GM18858 (cell line): ENCODE data around the gene ASTN2.

Experiments
- ATAC-seq: cut with Tn5 transposase; IDR thresholded peaks from one replicate; pipeline ENCODE4 v1.9.1; 2021; ENCODE audit not compliant: unreplicated experiment

Gene ASTN2

DNA sequence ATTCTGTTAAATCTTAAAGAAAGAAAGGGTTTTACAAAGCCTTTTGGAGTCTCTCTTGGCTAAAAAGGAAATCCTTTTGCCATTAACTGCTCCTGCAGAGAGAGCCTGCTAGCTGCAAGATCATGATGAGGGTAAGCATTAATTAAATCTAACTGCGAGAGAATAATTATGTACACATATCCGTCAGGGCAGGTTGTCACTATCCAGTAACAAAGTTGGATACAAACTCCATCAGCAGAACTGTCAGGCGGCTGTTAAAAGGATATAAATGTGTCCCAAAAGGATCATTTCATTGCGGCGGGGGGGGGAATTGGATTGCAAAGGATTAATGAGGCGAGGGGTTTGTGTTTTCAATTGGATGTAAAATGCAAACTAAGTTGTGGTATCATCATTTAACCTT, 289.3 kb downstream of the ASTN2 start:
- ATAC-seq, result no peak

- no peak for ATAC-seq
These were observed 291.1 kb downstream of the ASTN2 start for GRCh38 chr9:117123729-117124128.

DNA sequence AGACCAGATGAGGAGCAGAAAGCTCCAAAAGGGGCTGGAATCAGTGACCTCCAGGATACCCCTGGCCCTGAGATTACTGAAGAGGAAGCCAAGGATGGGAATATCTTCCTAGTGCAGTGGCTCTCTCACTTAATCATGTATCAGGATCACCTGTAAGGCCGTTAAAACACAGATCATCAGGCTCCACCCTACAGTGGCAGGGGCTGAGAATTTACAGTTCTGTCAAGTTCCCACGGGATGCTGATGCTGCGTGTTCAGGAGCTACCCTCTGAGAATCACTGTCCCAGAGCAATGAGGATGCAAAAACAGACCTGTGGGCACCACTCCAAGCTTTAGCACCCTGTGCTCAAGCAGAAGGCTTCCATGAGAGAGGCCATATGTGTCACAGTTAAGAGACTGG, 291.9 kb downstream of the ASTN2 start:
- ATAC-seq, result no peak

DNA sequence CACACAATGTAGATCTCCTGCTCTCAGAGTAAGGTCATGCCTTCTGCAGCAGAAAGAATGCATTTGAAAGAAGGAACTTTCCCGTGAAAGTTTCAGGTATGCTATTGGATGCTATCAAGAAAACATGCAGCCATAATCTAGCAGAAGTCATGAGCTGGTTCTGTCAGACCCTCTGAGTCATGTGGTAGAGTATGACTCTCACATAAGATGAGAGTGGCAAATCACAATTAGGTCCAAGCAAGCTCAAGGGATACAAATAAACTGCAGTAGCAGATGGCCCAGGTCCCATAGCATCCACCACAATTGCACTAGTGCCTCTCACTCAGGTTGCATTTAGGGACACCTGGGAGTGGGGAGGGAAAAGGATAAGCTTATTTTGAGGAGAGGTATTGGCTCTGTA, 292.8 kb downstream of the ASTN2 start:
- no peak for ATAC-seq

DNA sequence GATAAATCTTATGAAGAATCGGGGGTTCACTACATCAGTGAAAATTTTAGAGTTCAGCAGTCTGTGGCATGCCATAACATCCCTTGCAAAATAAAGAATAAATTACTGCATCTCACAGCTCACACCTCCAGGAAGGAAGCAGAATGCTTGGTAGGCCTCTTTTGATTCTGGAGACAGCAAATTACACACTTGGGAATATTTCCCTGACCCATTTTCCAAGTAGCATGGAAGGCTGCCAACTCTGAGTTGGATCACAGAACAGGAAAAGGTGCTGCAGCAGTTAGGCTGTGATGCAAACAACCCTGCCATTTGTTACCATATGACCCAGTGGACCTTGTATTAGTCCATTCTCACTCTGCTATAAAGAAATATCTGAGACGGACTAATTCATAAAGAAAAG, 293.5 kb downstream of the ASTN2 start:
- ATAC-seq, result no peak

- ATAC-seq, result no peak
These were observed 294.8 kb downstream of the ASTN2 start for GRCh38 chr9:117120061-117120460.

- peak; percentile 63 for ATAC-seq
These were observed 298.8 kb downstream of the ASTN2 start for GRCh38 chr9:117116084-117116483.

DNA sequence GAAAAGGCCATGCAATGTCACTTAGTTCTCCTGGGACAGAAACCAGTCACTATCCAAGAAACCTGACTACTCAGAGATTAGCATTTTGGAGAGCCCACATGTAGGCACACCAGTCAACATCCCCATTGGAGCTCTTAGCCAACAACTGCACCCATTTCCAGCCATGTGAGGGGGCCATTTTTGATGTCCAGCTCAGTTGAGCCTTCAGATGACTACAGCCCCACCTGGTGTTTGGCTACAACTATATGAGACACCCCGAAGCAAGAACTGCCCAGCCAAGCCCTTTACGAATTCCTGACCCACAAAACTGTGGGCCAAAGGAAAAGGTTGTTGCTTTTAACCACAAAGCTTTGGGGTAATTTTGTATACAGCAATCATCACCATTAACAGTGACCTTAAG, 300.1 kb downstream of the ASTN2 start:
- no peak for ATAC-seq

DNA sequence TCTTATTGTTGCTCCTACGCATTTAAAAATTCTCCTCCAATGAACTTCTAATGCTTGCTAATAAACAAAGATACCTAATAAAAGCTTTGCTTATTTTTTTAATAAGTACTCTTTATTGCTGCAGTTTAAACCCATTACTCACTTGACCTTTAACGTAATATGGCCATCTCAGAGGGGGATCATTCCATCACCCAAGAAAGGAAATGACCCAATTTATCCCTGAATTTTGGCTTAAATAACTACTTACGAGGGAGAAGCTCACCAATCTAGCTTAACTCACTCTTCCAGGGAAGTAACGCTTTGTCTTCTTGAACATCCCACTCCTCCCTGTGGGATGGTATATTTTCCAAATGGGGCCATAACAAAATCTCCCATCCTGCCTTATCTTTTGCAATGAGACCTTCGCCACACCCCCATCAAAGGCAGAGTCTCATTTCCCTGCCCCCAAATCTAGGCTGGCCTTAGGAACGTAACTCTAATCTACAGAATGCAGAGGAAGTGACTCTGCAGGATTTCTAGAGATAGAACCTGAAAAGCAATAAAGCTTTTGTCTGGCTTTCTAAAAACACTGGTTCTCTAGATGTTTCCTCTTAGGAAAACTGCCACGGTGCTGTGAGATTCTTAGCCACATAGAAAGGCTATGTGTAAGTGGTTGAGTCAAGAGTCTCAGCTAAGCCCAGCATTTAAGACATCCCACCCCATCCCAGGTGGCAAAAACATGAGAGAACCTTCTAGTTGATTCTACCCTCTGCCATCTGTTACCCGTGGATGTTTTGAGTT, 310.0 kb downstream of the ASTN2 start:
- no peak for ATAC-seq

- ATAC-seq, result no peak
These were observed 310.7 kb downstream of the ASTN2 start for GRCh38 chr9:117104206-117104605.

- no peak for ATAC-seq
These were observed 311.3 kb downstream of the ASTN2 start for GRCh38 chr9:117103438-117104110.

GRCh38 chr9:117101008-117101407, 313.8 kb downstream of the ASTN2 start:
- ATAC-seq, result no peak

- ATAC-seq, result no peak
These were observed 316.5 kb downstream of the ASTN2 start for GRCh38 chr9:117098331-117098730.

- ATAC-seq, result no peak
These were observed 317.1 kb downstream of the ASTN2 start for GRCh38 chr9:117097761-117098160.

- no peak for ATAC-seq
These were observed 318.7 kb downstream of the ASTN2 start for GRCh38 chr9:117096138-117096537.

- no peak for ATAC-seq
These were observed 319.8 kb downstream of the ASTN2 start for GRCh38 chr9:117095081-117095480.

- no peak for ATAC-seq
These were observed 320.7 kb downstream of the ASTN2 start for GRCh38 chr9:117093891-117094844.

DNA sequence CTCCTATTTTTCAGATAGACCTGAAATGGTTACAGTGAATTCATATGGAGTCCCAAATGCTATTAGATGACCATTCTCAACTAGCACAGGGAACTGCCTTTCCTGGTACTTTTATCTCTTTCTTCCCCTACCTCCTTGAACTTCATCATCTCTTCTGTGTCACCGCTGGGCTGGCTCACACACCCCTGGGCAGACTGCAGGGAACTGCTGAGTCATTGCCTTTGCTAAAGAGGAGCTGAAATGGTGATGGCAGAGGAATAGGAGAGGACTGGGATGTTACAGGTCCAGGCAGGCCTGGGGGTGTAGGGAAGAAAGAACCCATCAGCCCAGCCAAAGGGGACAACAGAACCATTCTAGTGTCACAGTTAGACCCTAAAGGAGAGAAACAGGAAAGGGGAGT, 322.3 kb downstream of the ASTN2 start:
- no peak for ATAC-seq

- ATAC-seq, result no peak
These were observed 323.3 kb downstream of the ASTN2 start for GRCh38 chr9:117091529-117091928.

DNA sequence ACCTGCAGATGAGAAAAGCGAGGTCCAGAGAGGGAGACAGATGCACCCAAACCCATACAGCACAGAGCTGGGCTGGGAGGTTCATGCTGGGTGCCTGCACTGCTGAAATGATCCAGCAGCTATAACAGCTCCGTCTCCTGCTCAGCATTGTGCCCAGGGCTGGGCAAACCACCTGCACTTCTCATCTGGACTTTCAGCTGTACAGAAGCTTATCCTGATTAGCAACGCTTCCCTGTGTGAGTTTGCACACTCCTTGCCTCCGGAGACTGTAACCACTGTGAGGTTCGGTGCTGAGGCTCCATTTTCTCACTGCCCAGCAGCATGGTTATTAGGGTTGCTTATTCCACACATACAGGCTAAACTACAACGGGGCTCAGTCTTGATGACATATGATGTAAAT, 326.1 kb downstream of the ASTN2 start:
- ATAC-seq, result no peak

GRCh38 chr9:117088140-117088539, 326.7 kb downstream of the ASTN2 start:
- ATAC-seq, result no peak

GRCh38 chr9:117084221-117084620, 330.6 kb downstream of the ASTN2 start:
- ATAC-seq, result no peak
